IPS-NIHi7 (cell line): ENCODE measurements around the gene FCHSD1.
A peak's percentile ranks its signal among the peaks of the same experiment; 100 is the strongest.

Experiments used
- DNase-seq: peaks from one replicate; pipeline ENCODE4 v3.0.0; 2012; ENCODE audit warnings: mixed read lengths; ENCODE audit errors: extremely low spot score

Gene FCHSD1

GRCh38 chr5:141641634-141642267, 9.5 kb downstream of the FCHSD1 start:
- DNase-seq = peak; percentile 30

DNA sequence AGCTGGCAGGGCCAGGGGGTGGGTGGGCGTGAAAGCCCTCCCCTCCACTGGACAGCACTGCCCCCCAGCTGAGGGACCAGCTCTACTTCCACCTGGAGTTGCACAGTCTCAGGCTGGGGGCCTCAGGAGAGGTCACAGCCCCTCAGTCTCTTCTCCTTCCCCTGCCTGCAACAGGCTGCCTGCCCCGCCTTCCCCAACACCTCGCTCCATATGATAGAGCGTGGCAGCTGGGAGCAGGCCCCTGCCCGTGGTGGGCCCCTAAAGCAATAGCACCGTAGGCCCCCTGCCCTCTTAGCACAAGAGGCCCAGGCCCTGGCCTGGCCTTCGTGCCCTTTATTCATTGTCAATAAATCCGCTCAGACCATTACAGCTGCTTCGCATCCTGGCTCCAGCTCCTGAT, 10.5 kb downstream of the FCHSD1 start:
- DNase-seq = no peak

- no peak for DNase-seq
Observed at GRCh38 chr5:141640051-141640415, 11.2 kb downstream of the FCHSD1 start.

- no peak for DNase-seq
Observed at GRCh38 chr5:141639357-141640050, 11.7 kb downstream of the FCHSD1 start.

- no peak for DNase-seq
Observed at GRCh38 chr5:141638771-141639170, 12.4 kb downstream of the FCHSD1 start.

DNA sequence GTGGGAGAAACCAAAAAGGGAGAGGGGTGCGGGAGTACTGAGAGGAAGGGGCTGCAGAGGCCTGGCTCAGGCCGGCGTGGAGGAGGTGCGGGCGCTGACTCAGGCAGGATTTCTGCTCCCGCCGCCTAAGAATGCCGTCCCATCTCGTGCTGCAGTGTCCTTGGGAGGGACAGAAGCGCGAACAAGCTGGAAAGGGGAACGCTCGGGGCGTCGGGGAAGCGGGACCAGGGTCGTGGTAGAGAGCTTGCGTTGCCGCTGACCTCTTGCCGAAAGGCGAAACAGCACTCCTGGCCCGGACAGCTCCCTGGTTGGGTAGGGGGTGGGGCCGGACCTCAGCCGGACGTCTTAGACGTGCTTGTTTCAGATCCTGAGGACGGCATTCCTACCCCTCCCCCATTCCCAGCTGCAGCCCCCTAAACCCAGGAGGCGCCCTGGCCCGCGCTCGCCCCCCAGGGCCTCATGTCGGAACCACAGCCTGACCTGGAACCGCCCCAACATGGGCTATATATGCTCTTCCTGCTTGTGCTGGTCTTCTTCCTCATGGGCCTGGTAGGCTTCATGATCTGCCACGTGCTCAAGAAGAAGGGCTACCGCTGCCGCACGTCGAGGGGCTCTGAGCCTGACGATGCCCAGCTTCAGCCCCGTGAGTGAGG, 13.3 kb downstream of the FCHSD1 start:
- peak; percentile 86 for DNase-seq

GRCh38 chr5:141637123-141637766, 14.0 kb downstream of the FCHSD1 start:
- peak; percentile 31 for DNase-seq

GRCh38 chr5:141636413-141637122, 14.7 kb downstream of the FCHSD1 start, which contains the start of the genes HDAC3 and RELL2:
TSS of gene HDAC3 (minus strand) at chr5:141636849. CDS start at chr5:141636790, 59 bp downstream.
TSS of gene RELL2 (plus strand) at chr5:141636997. CDS start at chr5:141638226, 1,229 bp downstream.
- peak; percentile 97 for DNase-seq

- no peak for DNase-seq
Observed at GRCh38 chr5:141636106-141636412, 15.2 kb downstream of the FCHSD1 start.

GRCh38 chr5:141635646-141636045, 15.6 kb downstream of the FCHSD1 start:
- no peak for DNase-seq

GRCh38 chr5:141634720-141635119, 16.5 kb downstream of the FCHSD1 start:
- no peak for DNase-seq

DNA sequence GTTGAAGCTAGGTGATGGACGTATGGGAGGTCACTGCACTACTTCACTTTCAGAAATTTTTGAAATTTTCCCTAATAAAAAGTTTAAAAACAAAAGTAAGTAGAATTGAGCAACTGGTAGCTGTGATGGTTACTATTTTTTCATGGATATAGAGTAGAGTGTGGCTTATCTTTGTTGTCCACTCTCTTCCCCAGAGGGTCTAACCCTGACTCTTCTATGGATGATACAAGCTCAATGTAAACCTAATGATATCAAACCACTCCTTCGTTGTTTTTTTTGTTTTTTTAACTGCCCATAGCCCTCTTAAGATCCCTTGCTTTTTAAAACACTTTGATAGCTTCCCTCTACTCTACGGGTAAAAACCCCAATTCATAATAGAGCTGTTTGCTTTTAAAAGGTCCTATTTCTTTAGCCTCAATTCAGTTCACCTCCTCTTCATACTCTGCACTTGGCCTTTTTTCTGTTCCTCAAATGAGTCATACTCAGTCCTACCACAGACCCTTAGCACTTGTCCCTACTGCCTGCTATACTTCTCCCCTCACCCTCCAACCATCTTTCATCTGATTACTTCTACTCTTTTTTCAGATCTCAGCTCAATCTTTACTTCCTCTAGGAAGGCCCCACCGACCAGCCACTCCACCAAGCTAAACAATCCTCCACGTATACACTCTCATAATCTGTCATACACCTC, 17.2 kb downstream of the FCHSD1 start:
- DNase-seq = no peak

DNA sequence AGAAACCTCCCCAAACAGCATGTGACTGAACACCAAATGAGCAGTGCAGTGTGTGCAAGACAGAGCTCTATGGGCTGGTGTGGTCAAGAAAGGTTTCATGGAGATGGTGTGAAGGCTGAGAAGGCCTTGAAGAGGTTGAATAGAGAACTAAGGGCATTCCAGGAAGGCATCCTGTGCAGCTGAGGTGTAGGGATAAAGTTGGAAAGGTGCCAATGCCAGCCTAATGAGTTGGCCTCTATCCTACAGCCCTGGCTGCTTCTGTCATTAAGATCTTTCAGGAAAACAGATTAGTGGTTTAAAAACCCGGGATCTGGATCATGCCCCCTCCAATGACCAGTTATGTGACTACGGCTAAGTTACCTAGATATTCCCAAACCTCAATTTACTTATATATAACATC, 18.6 kb downstream of the FCHSD1 start:
- DNase-seq = no peak

- no peak for DNase-seq
Observed at GRCh38 chr5:141630570-141631140, 20.6 kb downstream of the FCHSD1 start.

GRCh38 chr5:141628175-141628788, 22.9 kb downstream of the FCHSD1 start:
- no peak for DNase-seq

DNA sequence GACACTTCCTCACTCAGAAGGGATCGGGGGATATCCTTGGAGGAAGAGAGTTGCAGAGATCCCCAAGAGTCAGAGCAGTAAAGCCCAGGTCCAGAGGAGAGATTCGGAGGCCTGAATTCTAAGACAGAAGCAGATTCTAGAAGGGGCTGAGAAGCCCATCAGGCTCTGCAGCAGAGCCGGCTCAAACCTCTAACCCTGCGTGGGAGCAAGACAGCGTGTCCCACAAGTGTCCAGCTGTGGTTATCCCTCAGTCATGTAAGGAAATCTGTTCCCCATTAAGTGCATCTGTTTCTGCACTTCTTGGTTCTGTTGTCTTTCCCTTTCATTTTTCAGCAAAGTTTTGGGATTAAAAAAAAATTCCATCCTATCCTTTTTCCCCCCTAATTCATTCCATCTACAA, 27.6 kb downstream of the FCHSD1 start:
- DNase-seq = no peak

- DNase-seq = no peak
Observed at GRCh38 chr5:141623186-141623585, 28.0 kb downstream of the FCHSD1 start.

GRCh38 chr5:141618804-141619554, 32.2 kb downstream of the FCHSD1 start, which contains the start of gene DIAPH1:
TSS of gene DIAPH1 (minus strand) at chr5:141619000. CDS start at chr5:141618914, 86 bp downstream.
- DNase-seq = peak; percentile 96

DNA sequence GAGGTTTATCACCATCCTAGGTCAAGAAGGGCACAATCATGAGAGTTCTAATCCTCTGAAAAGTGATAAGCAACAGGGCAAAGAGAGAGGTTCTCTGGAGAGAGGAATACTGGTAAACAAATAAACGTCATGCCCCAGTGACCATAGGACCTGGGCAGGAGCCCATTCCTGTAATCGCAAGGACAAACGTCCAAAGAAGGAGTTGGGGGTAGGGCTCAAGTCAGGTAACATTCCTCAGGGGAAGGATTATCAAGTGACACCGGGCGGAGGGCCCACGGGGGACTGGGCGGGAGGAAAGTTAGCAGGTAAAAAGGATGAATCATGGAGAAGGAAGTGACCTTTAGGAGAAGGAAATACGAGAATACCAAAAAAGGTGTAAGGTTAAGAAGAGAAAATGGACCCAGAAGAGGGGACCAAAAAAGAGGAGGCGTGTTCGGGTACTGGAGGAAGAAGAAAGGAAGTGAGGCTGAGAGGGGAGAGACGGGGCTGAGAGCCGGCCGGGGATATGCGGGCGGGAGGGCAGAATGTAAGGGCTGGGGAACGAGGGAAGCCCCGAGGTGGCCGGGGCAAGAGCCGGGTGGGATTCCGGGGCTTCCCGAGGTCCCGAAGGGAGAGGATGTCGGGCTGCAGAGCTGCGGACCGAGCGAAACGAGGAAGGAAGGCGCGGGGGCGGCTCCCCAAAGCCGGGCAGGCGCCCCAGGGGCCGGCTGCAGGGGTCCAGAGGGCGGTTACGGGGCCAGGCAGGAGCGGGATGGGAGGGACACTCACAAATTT, 33.0 kb downstream of the FCHSD1 start:
- peak; percentile 62 for DNase-seq
